ENCODE data around the gene NOTCH2.
"Not testable (repeated sequence)": the region's sequence is repeated elsewhere in the genome, so short reads cannot be mapped to it uniquely, and the experiment has no call there.

Gene NOTCH2

DNA sequence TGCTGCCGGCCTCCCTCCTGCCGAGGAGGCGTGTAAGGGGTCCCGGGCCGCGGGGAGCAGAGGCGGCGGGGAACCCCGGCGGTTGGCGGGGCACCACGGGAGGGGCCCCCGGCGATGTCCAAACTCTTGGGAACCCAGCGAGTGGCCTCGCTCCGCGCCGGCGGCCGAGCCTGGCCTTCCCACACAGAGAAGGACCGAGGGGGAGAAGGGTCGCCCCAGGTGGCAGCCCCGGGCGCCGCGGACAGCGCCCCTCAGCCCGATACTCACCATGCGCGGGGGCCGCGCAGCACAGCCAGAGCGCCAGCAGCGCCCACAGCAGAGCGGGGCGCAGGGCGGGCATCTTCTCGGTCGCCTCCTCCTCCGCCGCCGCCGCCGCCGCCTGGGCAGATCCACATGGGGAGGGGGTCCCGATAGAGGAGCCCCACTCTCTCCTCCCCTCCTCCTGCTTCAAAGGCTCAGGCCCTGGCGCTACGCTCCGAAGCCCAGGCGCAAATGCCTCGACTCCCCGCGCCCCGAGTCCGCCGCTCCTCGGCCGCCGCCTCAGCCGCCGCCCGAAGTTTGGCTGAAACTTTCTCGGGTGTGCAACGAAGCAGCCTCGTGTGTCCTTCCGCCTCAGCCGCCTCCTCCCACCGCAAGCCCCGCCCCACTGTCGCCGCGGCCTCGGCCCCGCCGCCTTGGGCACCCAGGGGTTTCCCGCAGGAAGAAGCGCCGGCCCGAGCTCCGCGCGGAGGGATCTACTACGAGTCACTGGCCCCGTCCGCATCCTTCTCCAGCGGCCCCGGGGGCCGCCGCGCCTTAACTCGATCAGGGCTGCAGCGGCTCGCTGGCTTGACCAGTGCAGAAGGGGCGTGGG, at the start of gene NOTCH2:
Gene NOTCH2, minus strand, starts transcription at position 596 of the 853 bp plus-strand sequence. Its CDS starts 256 bp downstream, at position 340.
- not testable (repeated sequence) for DNase-seq

DNA sequence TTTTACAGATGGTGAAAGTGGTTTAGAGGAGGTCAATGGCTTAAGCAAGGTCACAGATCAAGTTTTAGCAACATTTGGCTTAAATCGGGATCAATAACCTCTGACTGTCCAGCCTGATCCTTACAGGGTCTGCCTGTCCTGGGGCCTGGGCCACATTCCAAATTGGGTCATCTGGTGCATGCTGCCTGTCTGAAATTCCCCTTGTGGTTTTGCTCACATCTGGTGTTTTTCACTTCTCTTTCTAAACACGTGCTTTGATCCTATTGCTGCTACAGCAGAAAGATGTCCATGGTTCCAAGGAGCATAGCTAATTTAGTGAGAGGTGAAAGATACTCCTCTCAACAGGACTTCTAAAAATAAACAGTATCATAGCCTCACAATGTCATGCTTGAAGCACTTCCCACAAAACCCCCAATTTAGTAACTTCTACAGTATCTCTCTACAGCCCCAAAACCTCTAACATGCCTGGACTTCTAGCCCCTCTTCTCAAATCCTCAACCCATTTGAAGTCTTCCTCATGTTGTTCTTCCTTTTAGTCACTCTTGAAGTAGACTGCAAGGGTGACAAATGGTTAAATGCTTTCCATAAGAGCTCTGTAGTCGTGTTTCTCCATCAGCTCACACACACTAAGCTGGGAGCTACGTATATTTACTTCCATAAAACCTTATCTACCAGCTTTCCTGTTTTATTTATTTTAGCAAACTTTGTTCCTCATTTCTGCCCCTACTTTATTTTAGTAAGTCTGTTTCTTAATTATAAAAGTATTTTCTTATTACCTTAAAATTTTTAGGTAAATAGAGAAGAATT, 48.1 kb upstream of the NOTCH2 start:
- not testable (repeated sequence) for DNase-seq

DNA sequence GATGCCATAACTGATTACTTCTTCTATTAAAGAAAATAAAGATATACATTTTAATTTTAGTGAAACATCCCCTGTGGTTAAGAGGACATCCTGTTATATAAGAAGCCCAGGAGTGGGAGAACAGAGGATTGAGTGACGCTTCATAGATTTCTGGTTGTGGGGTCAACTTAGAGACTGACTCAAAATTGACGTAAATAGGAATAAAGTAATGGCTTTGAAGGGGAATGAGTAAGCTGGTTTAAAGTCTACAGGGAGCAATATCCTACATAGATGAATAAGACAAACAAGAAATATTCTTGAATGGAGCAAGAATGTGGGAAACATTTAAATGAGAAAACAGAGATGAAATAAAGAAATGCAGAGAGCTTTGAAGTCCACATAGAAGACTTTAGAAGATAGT, 46.6 kb upstream of the NOTCH2 start:
- not testable (repeated sequence) for DNase-seq

GRCh38 chr1:120113134-120113533, 43.7 kb upstream of the NOTCH2 start:
- DNase-seq = not testable (repeated sequence)

DNA sequence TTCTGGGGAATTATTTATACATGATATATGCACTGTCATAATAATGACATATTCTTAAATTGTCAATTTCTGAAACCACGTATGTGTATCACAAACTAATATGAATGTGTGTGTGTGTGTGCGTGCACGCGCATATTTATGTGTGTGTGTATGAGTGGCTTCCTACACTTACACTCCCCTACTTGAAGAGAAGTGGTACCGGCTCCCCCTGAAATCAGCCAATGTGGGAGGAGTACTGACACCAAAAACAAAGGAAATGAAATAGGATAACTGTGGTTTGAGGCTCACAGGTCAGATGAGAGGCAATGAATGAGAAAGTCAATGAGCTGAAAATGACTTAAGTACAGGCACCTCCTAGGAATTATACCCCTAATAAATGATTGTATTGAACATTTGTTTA, 42.8 kb upstream of the NOTCH2 start:
- DNase-seq = not testable (repeated sequence)

GRCh38 chr1:120111771-120112170, 42.3 kb upstream of the NOTCH2 start:
- DNase-seq = not testable (repeated sequence)

DNA sequence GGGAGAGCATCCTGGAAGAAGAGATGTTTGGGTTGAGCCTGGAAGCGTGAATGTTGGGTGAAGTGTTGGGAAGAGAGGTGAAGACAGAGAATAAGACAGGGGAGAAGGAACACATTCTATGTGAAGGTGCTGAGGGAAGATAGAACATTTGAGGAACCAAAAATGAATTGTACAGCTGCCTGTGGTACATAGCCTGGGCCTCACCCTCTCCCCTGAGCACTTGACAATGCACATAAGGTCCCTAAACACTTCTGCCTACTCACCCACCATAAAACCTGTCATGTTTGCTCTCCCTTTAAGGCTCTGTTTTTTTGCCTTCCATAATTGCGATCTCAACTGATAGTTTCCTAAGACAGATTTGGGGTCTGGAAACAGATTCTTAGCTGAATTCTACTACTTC, 41.5 kb upstream of the NOTCH2 start:
- DNase-seq = not testable (repeated sequence)

DNA sequence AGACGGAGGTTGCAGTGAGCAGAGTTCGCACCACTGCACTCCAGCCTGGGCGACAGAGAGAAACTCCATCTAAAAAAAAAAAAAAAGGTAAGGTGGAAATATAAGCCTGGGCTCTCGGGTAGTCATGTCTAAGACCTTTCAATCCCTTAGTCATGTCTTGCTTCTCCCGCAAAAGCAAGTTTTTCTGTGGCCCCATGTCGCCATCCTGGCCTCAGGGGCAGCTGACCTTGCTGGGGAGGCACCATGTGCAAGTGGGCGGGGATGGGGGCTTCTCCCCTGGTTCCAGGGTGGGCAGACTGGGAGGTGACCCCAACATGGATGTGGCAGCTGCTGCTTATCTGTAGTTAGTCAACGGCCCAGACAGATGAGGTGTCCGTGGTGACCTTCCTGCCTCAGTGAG, 40.2 kb upstream of the NOTCH2 start:
- DNase-seq = not testable (repeated sequence)

DNA sequence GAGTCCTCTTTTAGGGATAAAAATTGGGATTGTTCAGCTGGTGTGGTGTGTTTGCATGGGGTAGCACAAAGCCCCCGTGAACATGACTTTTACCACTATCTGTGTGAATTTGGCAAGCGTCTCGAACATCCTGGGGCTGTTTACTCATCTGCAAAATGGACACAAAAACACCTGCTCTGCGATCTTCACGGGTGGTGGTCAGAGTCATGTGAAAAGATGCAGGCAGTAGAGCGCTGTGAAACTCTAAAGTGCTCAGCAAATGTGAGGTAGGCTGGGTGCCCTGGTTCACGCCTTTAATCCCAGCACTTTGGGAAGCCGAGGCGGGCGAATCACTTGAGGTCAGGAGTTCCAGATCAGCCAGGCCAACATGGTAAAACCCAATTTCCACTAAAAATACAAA, 39.7 kb upstream of the NOTCH2 start:
- DNase-seq = not testable (repeated sequence)

DNA sequence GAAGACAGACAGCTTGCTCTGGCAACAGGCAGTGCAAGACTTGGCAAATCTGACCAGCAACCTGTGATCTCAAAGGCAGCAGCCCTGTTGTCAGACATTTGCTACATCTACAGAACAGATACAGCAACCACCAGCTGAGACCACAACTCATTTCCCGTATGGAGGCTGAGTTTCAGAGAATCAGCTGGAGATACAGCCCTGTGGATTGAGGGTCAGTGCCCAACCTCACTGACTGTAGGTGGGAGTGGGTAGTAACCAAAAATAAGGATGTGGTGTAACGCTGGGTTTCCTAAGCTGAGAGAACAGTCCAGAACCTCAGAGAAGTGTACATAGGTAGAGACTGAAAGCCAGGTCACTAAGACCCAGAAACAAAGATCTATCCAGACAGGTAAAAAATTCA, 35.8 kb upstream of the NOTCH2 start:
- not testable (repeated sequence) for DNase-seq

- not testable (repeated sequence) for DNase-seq
These were observed 34.3 kb upstream of the NOTCH2 start for GRCh38 chr1:120103768-120104167.

GRCh38 chr1:120101593-120101992, 32.1 kb upstream of the NOTCH2 start:
- DNase-seq = not testable (repeated sequence)

GRCh38 chr1:120100590-120100989, 31.1 kb upstream of the NOTCH2 start:
- not testable (repeated sequence) for DNase-seq

GRCh38 chr1:120098986-120099759, 29.7 kb upstream of the NOTCH2 start:
- not testable (repeated sequence) for DNase-seq

GRCh38 chr1:120096981-120097545, 27.6 kb upstream of the NOTCH2 start:
- not testable (repeated sequence) for DNase-seq

GRCh38 chr1:120093548-120094181, 24.2 kb upstream of the NOTCH2 start:
- not testable (repeated sequence) for DNase-seq

DNA sequence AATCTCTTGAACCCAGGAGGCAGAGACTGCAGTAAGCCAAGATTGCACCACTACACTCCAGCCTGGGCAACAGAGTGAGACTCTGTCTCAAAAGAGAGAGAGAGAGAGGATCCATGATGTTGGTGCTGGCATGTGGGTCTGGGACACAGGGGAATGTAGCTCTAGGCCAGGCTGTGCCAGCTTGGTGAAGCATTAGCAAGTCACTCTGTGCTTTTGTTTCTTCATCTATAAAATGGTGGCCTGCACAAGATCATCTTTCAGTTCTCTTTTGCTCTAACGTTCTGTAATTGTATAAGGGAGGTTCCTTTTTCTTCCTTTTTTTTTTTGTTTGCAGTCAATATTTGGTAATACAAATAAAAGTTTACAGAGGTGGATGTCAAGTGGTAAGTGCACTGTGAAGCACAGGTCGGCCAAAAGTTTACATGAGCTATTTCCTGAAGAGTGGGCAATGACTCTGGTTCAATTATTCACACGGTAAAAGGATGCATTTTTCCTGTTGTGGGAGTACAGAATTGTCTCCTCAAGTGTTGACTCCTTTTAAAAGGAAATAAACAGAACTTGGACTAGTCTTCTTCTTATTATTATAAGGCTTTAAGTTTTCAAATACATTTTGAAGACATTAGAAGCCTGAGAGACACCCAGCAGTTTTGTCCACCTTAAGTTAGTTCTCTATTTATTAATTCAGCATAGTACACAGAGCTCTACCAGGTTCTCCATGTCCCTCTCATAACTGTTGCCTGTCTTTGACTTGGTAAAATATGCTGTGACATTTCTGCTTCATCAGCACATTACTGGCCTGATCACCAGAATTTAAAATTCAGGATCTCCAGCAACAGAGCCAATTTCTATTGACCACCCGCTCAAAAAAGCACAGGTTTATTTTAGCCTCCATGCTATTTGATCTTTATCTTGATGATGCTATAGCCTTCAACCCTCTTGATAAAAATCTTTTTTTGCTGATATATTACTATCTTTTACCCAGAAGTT, 23.1 kb upstream of the NOTCH2 start:
- DNase-seq = not testable (repeated sequence)

DNA sequence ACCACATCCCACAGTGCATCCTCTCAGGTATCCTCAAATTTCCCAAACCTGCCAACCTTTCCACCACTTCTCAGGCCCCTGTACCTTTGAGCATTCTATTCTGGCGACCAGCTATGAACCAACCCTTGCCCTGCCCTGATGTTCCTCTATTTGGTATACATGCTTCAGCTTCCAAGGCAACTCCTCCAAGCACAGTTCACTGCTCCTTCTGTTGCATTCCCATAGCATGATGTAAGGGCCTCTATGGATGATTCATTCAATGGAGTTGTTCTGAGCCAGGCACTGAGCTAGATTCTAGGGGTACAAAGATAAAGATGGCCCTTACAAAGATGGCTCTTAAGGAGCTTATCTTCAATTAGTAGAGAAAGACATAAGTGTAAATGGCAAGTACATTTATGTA, 21.4 kb upstream of the NOTCH2 start:
- not testable (repeated sequence) for DNase-seq

GRCh38 chr1:120087959-120088358, 18.5 kb upstream of the NOTCH2 start:
- DNase-seq = not testable (repeated sequence)

DNA sequence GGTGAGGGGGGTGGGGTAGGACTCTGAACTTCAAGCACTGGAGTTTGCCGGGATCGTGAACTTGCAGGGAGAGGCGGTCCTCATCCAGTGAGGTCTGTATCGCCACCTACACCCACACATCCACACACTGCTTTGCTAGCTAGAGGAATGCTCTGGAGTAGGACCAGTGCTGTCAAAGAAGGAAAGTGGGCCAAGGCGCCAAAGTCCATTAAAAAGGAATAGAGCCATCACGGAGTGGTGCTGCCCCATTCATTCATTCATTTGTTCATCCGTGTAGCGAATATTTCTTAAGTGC, 405 bp upstream of the NOTCH2 start:
- not testable (repeated sequence) for DNase-seq

- DNase-seq = not testable (repeated sequence)
These were observed 787 bp downstream of the NOTCH2 start for GRCh38 chr1:120068683-120069066.
